OCI-LY1 (cell line): ENCODE results near the gene CACNA1C.

Experiments
- H2AFZ ChIP-seq: fragments of 200-600 bp; sonication (generic), shearing (Covaris generic); 2 replicates; pipeline ENCODE4 v1.6.0; 2014; ENCODE audit warnings: antibody characterized with exemption, mild to moderate bottlenecking, low read length
- H3F3A ChIP-seq: fragments of 200-600 bp; sonication (generic), shearing (Covaris generic); 2 replicates; pipeline ENCODE4 v1.6.0; 2014; ENCODE audit warnings: mild to moderate bottlenecking, antibody characterized with exemption, low read length, moderate library complexity; ENCODE audit not compliant: insufficient read depth
- H3K27ac ChIP-seq: fragments of 200-600 bp; sonication (generic); 2 replicates; pipeline ENCODE4 v1.5.1; 2014; ENCODE audit warnings: low read length, mixed run types, mild to moderate bottlenecking, low read depth; ENCODE audit not compliant: poor library complexity, severe bottlenecking
- H3K27me3 ChIP-seq: fragments of 200-600 bp; sonication (generic); 2 replicates; pipeline ENCODE4 v1.6.0; 2014; ENCODE audit warnings: antibody characterized with exemption, mild to moderate bottlenecking, low read length, moderate library complexity; ENCODE audit not compliant: insufficient read depth
- H3K36me3 ChIP-seq: fragments of 200-600 bp; sonication (generic); 2 replicates; pipeline ENCODE4 v1.6.1; 2014; ENCODE audit warnings: mild to moderate bottlenecking, antibody characterized with exemption, low read length, moderate library complexity, mixed read lengths; ENCODE audit not compliant: insufficient read depth
- H3K4me1 ChIP-seq: fragments of 200-600 bp; sonication (generic); 2 replicates; pipeline ENCODE4 v1.5.1; 2014; ENCODE audit warnings: mild to moderate bottlenecking, low read length, moderate library complexity; ENCODE audit not compliant: insufficient read depth, severe bottlenecking
- H3K4me2 ChIP-seq: fragments of 200-600 bp; sonication (generic), shearing (Covaris generic); 2 replicates; pipeline ENCODE4 v1.6.1; 2014; ENCODE audit warnings: low read length
- H3K4me3 ChIP-seq: fragments of 200-600 bp; sonication (generic); 2 replicates; pipeline ENCODE4 v1.5.1; 2014; ENCODE audit warnings: low read length, low read depth, mild to moderate bottlenecking, mixed read lengths; ENCODE audit not compliant: poor library complexity, severe bottlenecking
- H3K79me2 ChIP-seq: fragments of 200-600 bp; shearing (Covaris generic); 2 replicates; pipeline ENCODE4 v1.6.1; 2016; ENCODE audit warnings: mixed run types, low read length, mixed read lengths; ENCODE audit not compliant: insufficient read depth
- H3K9ac ChIP-seq: fragments of 200-600 bp; sonication (generic), shearing (Covaris generic); 2 replicates; pipeline ENCODE4 v1.6.1; 2014; ENCODE audit warnings: mild to moderate bottlenecking, low read length, mixed read lengths
- H3K9me2 ChIP-seq: fragments of 200-600 bp; sonication (generic), shearing (Covaris generic); 2 replicates; pipeline ENCODE4 v1.6.1; 2014; ENCODE audit warnings: low read depth, mild to moderate bottlenecking, low read length, mixed read lengths
- H3K9me3 ChIP-seq: fragments of 200-600 bp; shearing (Covaris generic); 2 replicates; pipeline ENCODE4 v1.6.1; 2014; ENCODE audit warnings: low read length, mixed read lengths
- H4K20me1 ChIP-seq: fragments of 200-600 bp; sonication (generic), shearing (Covaris generic); 2 replicates; pipeline ENCODE4 v1.6.0; 2016; ENCODE audit warnings: mild to moderate bottlenecking, low read length; ENCODE audit not compliant: insufficient read depth
- EZH2 ChIP-seq: fragments of 200-600 bp; sonication (generic), shearing (Covaris generic); IDR thresholded peaks from 2 replicates; pipeline ENCODE4 v1.8.0; 2017; ENCODE audit warnings: borderline replicate concordance, mixed run types, mild to moderate bottlenecking, antibody characterized with exemption, low read length, moderate library complexity, mixed read lengths
- TF ChIP-seq, protein P1 (sequence below): fragments of 200-600 bp; sonication (generic), shearing (Covaris generic); IDR thresholded peaks from 2 replicates; pipeline ENCODE4 v1.5.1; 2017; ENCODE audit warnings: mild to moderate bottlenecking, antibody characterized with exemption, low read length, moderate library complexity, mixed read lengths

The CACNA1C gene

DNA sequence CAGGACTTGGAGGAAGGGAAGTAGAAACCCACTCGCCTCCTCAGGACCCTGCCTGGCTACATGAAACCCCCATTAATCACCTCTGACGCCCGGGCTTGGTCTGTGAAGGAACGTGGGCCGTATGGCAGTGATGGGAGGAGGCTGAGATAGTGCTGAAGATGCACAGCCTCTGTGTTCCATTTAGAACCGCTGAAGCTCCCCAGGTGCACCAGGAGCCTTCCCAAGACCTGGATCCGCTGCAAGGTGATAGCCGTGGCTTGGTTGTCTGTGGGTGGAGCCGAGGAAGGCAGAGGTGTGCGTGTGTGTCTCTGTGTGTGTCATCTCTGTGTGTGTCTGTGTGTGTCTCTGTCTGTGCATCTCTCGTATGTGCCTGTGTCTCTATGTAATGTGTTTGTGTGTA, 293.1 kb downstream of the CACNA1C start:
- no peak overlapping the region for H3K4me2 ChIP-seq
- no peaks in the 10 kb centered on the region for H3F3A ChIP-seq
- no peak overlapping the region for H3K9ac ChIP-seq
- no peak overlapping the region for H2AFZ ChIP-seq
- no peaks in the 10 kb centered on the region for H3K9me2 ChIP-seq
- no peaks in the 10 kb centered on the region for H3K9me3 ChIP-seq
- H3K27me3 ChIP-seq: peaks cover 15% of the 10 kb centered on the region
- TF ChIP-seq, protein P1, sequence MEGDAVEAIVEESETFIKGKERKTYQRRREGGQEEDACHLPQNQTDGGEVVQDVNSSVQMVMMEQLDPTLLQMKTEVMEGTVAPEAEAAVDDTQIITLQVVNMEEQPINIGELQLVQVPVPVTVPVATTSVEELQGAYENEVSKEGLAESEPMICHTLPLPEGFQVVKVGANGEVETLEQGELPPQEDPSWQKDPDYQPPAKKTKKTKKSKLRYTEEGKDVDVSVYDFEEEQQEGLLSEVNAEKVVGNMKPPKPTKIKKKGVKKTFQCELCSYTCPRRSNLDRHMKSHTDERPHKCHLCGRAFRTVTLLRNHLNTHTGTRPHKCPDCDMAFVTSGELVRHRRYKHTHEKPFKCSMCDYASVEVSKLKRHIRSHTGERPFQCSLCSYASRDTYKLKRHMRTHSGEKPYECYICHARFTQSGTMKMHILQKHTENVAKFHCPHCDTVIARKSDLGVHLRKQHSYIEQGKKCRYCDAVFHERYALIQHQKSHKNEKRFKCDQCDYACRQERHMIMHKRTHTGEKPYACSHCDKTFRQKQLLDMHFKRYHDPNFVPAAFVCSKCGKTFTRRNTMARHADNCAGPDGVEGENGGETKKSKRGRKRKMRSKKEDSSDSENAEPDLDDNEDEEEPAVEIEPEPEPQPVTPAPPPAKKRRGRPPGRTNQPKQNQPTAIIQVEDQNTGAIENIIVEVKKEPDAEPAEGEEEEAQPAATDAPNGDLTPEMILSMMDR: no peak
- TF ChIP-seq EZH2: no peak
- H3K36me3 ChIP-seq: no peaks in the 10 kb centered on the region
- no peaks in the 10 kb centered on the region for H3K79me2 ChIP-seq
- H4K20me1 ChIP-seq: no peaks in the 10 kb centered on the region
- H3K4me1 ChIP-seq: no peaks in the 10 kb centered on the region
- H3K27ac ChIP-seq: no peak overlapping the region
- H3K4me3 ChIP-seq: no peak overlapping the region

DNA sequence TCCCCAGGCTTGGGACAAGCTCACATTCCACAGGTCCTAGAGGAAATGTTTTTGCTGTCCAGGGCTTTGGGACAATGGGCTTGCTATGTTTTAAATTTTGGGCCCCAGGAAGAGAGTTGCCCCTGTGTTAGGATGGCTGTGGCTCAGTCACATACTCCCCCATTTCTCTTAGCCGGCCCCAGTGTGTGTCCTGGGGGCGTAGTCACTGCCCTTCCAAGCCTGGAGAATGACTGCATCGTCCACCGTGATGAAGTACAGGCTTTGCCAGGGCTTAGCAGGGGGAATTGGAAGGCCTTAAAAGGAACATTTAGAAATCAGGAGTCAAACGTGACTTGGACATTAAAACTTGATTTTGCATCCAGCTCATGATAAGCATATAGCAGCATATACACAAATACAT, 293.6 kb downstream of the CACNA1C start:
- Histone ChIP-seq H3K4me1 (no peaks in the 10 kb centered on the region), H3K9me3 (no peaks in the 10 kb centered on the region), H3K27ac (no peak overlapping the region), H3K79me2 (no peaks in the 10 kb centered on the region), H3K4me2 (no peak overlapping the region), H4K20me1 (no peaks in the 10 kb centered on the region), H2AFZ (no peak overlapping the region), H3K27me3 (peaks cover 15% of the 10 kb centered on the region), H3K36me3 (no peaks in the 10 kb centered on the region), H3F3A (no peaks in the 10 kb centered on the region), H3K9me2 (no peaks in the 10 kb centered on the region), H3K9ac (no peak overlapping the region), H3K4me3 (no peak overlapping the region)
- TF ChIP-seq EZH2: no peak
- TF ChIP-seq, protein P1: no peak

DNA sequence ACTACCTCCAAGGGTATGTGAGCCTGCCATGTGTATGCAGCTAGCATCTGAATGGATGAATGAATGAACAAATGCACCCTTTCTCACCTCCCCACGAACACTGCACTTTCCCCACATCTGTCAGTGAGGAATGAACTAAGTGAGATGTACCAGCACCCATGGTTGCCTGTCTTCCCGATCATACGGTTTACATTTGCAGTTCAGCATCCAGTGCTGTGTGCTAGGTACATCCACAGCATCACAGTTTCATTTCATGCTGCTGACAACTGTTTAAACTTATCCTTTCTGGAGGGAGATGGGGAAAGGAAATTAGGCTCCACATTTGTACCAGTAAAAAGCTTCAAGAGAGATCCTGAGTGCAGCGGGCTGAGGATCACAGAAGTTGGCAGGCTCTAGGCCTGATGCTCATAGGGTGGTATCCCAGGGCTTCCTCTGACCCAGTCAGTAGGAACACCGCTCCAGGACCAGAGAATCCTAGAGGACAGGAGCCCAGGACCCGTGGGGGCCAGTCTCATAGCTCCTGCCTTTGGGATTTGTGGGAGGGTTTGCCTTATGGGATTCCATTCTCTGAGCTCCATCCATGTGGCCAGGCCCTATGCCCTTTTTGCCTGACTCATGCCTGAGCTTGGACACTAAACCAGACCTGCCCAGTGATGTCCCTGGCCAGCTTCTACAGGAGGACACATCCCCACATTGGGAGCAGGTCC, 294.5 kb downstream of the CACNA1C start:
- Histone ChIP-seq H3K4me1 (no peaks in the 10 kb centered on the region), H3K9ac (no peak overlapping the region), H3K27ac (no peak overlapping the region), H4K20me1 (no peaks in the 10 kb centered on the region), H3F3A (no peaks in the 10 kb centered on the region), H3K27me3 (peaks cover 15% of the 10 kb centered on the region), H3K9me3 (no peaks in the 10 kb centered on the region), H3K9me2 (no peaks in the 10 kb centered on the region), H2AFZ (no peak overlapping the region), H3K36me3 (no peaks in the 10 kb centered on the region), H3K4me2 (no peak overlapping the region), H3K79me2 (no peaks in the 10 kb centered on the region), H3K4me3 (no peak overlapping the region)
- TF ChIP-seq EZH2: no peak
- TF ChIP-seq, protein P1: no peak
